Measurements from ENCODE around the gene LEMD1.
"Not testable (repeated sequence)": the region's sequence is repeated elsewhere in the genome, so short reads cannot be mapped to it uniquely, and the experiment has no call there.

The LEMD1 gene

DNA sequence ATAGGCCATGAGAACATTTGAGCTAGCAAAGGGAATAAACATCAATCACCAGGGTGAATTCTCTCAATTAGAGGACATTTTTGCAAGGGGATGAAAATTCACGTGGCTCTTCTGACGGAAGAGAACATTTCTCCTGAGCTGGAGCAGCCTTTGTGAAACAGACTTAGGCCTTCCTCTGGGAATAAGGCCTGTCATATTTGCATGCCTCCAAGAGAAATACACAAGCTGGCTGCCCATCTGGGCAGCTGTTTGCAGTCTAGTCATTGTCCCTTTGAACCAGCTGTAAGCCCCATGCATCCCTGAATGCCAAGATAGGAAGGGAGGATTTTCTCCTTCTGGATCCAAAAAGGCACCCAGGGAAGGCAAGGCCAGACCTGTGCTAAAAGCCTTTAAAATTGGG is 5.5 kb downstream of the LEMD1 start:
- Histone ChIP-seq H3K27ac (replicated peaks) (no peak overlapping the region), H3K27me3 (ENCODE audit: insufficient read depth, poor library complexity, severe bottlenecking) (peaks cover 29% of the 10 kb centered on the region), H3K4me3 (replicated peaks; ENCODE audit: insufficient read depth, low read length) (no peak overlapping the region)
- DNase-seq (ENCODE audit: low read depth in 1 of 2, low spot score in 1 of 2) = no peak
- TF ChIP-seq, protein P1, sequence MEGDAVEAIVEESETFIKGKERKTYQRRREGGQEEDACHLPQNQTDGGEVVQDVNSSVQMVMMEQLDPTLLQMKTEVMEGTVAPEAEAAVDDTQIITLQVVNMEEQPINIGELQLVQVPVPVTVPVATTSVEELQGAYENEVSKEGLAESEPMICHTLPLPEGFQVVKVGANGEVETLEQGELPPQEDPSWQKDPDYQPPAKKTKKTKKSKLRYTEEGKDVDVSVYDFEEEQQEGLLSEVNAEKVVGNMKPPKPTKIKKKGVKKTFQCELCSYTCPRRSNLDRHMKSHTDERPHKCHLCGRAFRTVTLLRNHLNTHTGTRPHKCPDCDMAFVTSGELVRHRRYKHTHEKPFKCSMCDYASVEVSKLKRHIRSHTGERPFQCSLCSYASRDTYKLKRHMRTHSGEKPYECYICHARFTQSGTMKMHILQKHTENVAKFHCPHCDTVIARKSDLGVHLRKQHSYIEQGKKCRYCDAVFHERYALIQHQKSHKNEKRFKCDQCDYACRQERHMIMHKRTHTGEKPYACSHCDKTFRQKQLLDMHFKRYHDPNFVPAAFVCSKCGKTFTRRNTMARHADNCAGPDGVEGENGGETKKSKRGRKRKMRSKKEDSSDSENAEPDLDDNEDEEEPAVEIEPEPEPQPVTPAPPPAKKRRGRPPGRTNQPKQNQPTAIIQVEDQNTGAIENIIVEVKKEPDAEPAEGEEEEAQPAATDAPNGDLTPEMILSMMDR (IDR thresholded peaks at IDR 0.05; ENCODE audit: insufficient read depth, low read length) = no peak
- TF ChIP-seq, protein P2, sequence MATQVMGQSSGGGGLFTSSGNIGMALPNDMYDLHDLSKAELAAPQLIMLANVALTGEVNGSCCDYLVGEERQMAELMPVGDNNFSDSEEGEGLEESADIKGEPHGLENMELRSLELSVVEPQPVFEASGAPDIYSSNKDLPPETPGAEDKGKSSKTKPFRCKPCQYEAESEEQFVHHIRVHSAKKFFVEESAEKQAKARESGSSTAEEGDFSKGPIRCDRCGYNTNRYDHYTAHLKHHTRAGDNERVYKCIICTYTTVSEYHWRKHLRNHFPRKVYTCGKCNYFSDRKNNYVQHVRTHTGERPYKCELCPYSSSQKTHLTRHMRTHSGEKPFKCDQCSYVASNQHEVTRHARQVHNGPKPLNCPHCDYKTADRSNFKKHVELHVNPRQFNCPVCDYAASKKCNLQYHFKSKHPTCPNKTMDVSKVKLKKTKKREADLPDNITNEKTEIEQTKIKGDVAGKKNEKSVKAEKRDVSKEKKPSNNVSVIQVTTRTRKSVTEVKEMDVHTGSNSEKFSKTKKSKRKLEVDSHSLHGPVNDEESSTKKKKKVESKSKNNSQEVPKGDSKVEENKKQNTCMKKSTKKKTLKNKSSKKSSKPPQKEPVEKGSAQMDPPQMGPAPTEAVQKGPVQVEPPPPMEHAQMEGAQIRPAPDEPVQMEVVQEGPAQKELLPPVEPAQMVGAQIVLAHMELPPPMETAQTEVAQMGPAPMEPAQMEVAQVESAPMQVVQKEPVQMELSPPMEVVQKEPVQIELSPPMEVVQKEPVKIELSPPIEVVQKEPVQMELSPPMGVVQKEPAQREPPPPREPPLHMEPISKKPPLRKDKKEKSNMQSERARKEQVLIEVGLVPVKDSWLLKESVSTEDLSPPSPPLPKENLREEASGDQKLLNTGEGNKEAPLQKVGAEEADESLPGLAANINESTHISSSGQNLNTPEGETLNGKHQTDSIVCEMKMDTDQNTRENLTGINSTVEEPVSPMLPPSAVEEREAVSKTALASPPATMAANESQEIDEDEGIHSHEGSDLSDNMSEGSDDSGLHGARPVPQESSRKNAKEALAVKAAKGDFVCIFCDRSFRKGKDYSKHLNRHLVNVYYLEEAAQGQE (IDR thresholded peaks at IDR 0.05; ENCODE audit: insufficient replicate concordance, low read depth) = no peak
- no peak for TF ChIP-seq SPI1 (IDR thresholded peaks at IDR 0.05; ENCODE audit: borderline replicate concordance, low read depth)
- TF ChIP-seq POLR2AphosphoS5 (IDR thresholded peaks at IDR 0.05; ENCODE audit: low read depth) = no peak

DNA sequence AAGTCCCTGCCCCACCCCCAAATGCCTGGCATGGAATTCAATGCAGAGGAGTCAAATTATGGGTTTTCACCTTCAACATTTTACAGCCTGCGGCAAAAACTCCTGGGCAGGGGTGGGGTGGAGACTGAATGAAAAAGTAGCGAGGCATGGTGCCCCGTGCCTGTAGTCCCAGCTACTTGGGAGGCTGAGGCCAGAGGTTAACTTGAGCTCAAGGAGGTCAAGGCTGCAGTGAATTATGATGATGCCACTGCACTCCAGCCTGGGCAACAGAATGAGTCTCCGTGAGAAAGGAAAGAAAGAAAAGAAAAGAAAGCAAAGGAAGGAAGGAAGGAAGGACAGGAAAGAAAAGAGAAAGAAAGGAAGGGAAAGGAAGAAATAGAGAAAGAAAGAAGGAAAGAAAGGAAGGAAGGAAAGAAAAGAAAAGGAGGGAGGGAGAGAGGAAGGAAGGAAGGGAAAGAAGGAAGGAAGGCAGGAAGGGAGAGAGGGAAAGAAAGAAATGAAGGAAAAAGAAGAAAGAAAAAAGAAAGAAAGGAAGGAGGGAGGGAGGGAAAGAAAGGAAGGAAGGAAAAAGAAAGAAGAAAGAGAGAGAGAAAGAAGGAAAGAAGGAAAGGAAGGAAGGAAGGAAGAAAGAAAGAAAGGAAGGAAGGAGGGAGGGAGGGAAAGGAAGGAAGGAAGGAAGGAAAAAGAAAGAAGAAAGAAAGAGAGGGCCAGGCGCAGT is 11.1 kb downstream of the LEMD1 start:
- no peak for DNase-seq (ENCODE audit: low read depth in 1 of 2, low spot score in 1 of 2)
- Histone ChIP-seq H3K27me3 (ENCODE audit: insufficient read depth, poor library complexity, severe bottlenecking) (peaks cover 14% of the 10 kb centered on the region), H3K27ac (replicated peaks) (no peak overlapping the region), H3K4me3 (replicated peaks; ENCODE audit: insufficient read depth, low read length) (no peak overlapping the region)
- TF ChIP-seq, protein P1 (IDR thresholded peaks at IDR 0.05; ENCODE audit: insufficient read depth, low read length) = no peak
- TF ChIP-seq POLR2AphosphoS5 (IDR thresholded peaks at IDR 0.05; ENCODE audit: low read depth) (no peak), SPI1 (IDR thresholded peaks at IDR 0.05; ENCODE audit: borderline replicate concordance, low read depth) (no peak), GABPA (IDR thresholded peaks at IDR 0.05; ENCODE audit: low read depth) (no peak)
- TF ChIP-seq, protein P2 (IDR thresholded peaks at IDR 0.05; ENCODE audit: insufficient replicate concordance, low read depth) = no peak

DNA sequence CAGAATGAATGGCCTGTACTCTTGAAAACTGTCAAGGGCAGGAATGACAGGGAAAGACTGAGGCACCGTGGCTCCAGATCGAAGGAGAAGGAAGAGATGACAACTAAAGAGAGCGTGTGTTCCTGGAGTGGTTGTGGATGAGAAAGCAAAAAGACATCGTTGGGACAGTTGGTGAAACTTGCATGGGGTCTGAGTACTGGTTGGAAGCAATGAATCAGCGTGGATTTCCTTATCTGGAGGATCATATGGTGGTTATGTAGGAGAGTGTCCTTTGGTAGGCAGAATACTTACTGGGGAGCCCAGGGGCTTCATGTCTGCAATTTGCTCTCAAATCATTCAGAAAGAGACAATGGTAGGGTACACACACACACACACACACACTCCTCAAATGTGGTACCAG is 13.9 kb downstream of the LEMD1 start:
- TF ChIP-seq POLR2AphosphoS5 (IDR thresholded peaks at IDR 0.05; ENCODE audit: low read depth) (no peak), SPI1 (IDR thresholded peaks at IDR 0.05; ENCODE audit: borderline replicate concordance, low read depth) (no peak), GABPA (IDR thresholded peaks at IDR 0.05; ENCODE audit: low read depth) (no peak)
- TF ChIP-seq, protein P1 (IDR thresholded peaks at IDR 0.05; ENCODE audit: insufficient read depth, low read length) = no peak
- TF ChIP-seq, protein P2 (IDR thresholded peaks at IDR 0.05; ENCODE audit: insufficient replicate concordance, low read depth) = no peak

DNA sequence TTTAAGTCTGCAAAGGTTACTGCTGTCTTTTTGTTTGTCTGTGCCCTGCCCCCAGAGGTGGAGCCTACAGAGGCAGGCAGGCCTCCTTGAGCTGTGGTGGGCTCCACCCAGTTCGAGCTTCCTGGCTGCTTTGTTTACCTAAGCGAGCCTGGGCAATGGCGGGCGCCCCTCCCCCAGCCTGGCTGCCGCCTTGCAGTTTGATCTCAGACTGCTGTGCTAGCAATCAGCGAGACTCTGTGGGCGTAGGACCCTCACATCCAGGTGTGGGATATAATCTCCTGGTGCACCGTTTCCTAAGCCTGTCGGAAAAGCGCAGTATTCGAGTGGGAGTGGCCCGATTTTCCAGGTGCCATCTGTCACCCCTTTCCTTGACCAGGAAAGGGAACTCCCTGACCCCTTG is 15.6 kb downstream of the LEMD1 start:
- not testable (repeated sequence) for H3K4me3 ChIP-seq (replicated peaks; ENCODE audit: insufficient read depth, low read length); H3K27ac ChIP-seq (replicated peaks); H3K27me3 ChIP-seq (ENCODE audit: insufficient read depth, poor library complexity, severe bottlenecking); DNase-seq (ENCODE audit: low read depth in 1 of 2, low spot score in 1 of 2)

More for the DNA sequence above, 13.9 kb downstream of the LEMD1 start:
- Histone ChIP-seq H3K27me3 (ENCODE audit: insufficient read depth, poor library complexity, severe bottlenecking) (peaks cover 12% of the 10 kb centered on the region), H3K4me3 (replicated peaks; ENCODE audit: insufficient read depth, low read length) (no peak overlapping the region), H3K27ac (replicated peaks) (no peak overlapping the region)
- no peak for DNase-seq (ENCODE audit: low read depth in 1 of 2, low spot score in 1 of 2)

DNA sequence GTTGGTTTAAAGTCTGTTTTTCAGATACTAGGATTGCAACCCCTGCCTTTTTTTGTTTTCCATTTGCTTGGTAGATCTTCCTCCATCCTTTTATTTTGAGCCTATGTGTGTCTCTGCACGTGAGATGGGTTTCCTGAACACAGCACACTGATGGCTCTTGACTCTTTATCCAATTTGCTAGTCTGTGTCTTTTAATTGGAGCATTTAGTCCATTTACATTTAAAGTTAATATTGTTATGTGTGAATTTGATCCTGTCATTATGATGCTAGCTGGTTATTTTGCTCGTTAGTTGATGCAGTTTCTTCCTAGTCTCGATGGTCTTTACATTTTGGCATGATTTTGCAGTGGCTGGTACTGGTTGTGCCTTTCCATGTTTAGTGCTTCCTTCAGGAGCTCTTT is 17.4 kb downstream of the LEMD1 start:
- not testable (repeated sequence) for H3K27me3 ChIP-seq (ENCODE audit: insufficient read depth, poor library complexity, severe bottlenecking); H3K27ac ChIP-seq (replicated peaks); DNase-seq (ENCODE audit: low read depth in 1 of 2, low spot score in 1 of 2); H3K4me3 ChIP-seq (replicated peaks; ENCODE audit: insufficient read depth, low read length)

Data from HL-60 (cell line).